CD4-positive, CD25-positive, alpha-beta regulatory T cell (primary cell): ENCODE measurements around the gene MGAT1. TPM values are rescaled to one million over a fixed set of nuclear protein-coding genes. Genes with fewer than 3 reads are reported as not detected.

ENCODE experiments used
- ATAC-seq, 2 donors: fragments of 150-1000 bp; cut with Tn5 transposase; one replicate each; pipeline ENCODE4 v1.10.0; 2021; ENCODE audit warnings: low read depth in 2 of 2, moderate number of reproducible peaks in 2 of 2, moderate library complexity in 1 of 2
- DNase-seq, 3 donors: peaks; one replicate each; pipeline versions ENCODE4 v3.0.0 to v3.0.0-alpha.2; 2012 to 2022; ENCODE audit warnings: mixed read lengths in 1 of 3
- H3K27ac ChIP-seq: one replicate; pipeline ENCODE4 v1.7.0; 2013; ENCODE audit warnings: mild to moderate bottlenecking, low read length; ENCODE audit not compliant: insufficient read depth, poor library complexity, severe bottlenecking
- H3K27me3 ChIP-seq: one replicate; pipeline ENCODE4 v1.7.0; 2013; ENCODE audit warnings: low read length; ENCODE audit not compliant: control insufficient read depth, insufficient read depth
- H3K36me3 ChIP-seq: one replicate; pipeline ENCODE4 v1.7.0; 2013; ENCODE audit warnings: mild to moderate bottlenecking, low read length, moderate library complexity; ENCODE audit not compliant: control insufficient read depth, insufficient read depth
- H3K4me1 ChIP-seq: 2 replicates; pipeline ENCODE4 v1.7.0; 2013; ENCODE audit warnings: mild to moderate bottlenecking, low read length; ENCODE audit not compliant: insufficient read depth, control insufficient read depth, poor library complexity, severe bottlenecking
- H3K4me3 ChIP-seq: one replicate; pipeline ENCODE4 v1.7.0; 2013; ENCODE audit warnings: low read depth, mild to moderate bottlenecking, low read length, moderate library complexity
- H3K9me3 ChIP-seq, 2 experiments: 1 replicate in 1 of 2; 2 replicates in 1 of 2; pipeline ENCODE4 v1.7.0; 2013; ENCODE audit warnings: low read length in 2 of 2, mild to moderate bottlenecking in 1 of 2, moderate library complexity in 1 of 2; ENCODE audit not compliant: control insufficient read depth in 2 of 2
- H3K27ac Mint-ChIP-seq, 3 donors: one replicate each; pipeline ENCODE4 v1.8.0; 2020 to 2022; ENCODE audit warnings: mild to moderate bottlenecking in 3 of 3, mixed read lengths in 3 of 3, moderate library complexity in 2 of 3
- H3K27me3 Mint-ChIP-seq: one replicate; pipeline ENCODE4 v1.8.0; 2022; ENCODE audit warnings: mild to moderate bottlenecking, mixed read lengths
- H3K36me3 Mint-ChIP-seq: one replicate; pipeline ENCODE4 v1.8.0; 2020; ENCODE audit warnings: mixed read lengths
- H3K4me1 Mint-ChIP-seq, 4 donors: one replicate each; pipeline ENCODE4 v1.8.0; 2020 to 2022; ENCODE audit warnings: mixed read lengths in 4 of 4, mild to moderate bottlenecking in 1 of 4
- H3K4me3 Mint-ChIP-seq, 4 donors: one replicate each; pipeline ENCODE4 v1.8.0; 2020 to 2022; ENCODE audit warnings: mild to moderate bottlenecking in 4 of 4, mixed read lengths in 4 of 4, moderate library complexity in 3 of 4
- H3K9me3 Mint-ChIP-seq, 7 donors: one replicate each; pipeline ENCODE4 v1.8.0; 2020 to 2022; ENCODE audit warnings: mixed read lengths in 7 of 7, mild to moderate bottlenecking in 3 of 7, moderate library complexity in 2 of 7
- polyA plus RNA-seq, 4 donors: library from polyadenylated mRNA; unstranded; fragments of 300-500 nt; fragmentation: Illumina TruSeq; gene quantifications; one replicate each; pipeline ENCODE4 v1.2.3, GENCODE V29; 2021
- total RNA-seq: library from RNA; stranded (reverse); gene quantifications from one replicate; pipeline ENCODE4 v1.2.3, GENCODE V29; 2022

The MGAT1 gene
- total and polyA plus RNA-seq, 5 donors from 2014 or later: 106 to 210 (median 192) TPM

DNA sequence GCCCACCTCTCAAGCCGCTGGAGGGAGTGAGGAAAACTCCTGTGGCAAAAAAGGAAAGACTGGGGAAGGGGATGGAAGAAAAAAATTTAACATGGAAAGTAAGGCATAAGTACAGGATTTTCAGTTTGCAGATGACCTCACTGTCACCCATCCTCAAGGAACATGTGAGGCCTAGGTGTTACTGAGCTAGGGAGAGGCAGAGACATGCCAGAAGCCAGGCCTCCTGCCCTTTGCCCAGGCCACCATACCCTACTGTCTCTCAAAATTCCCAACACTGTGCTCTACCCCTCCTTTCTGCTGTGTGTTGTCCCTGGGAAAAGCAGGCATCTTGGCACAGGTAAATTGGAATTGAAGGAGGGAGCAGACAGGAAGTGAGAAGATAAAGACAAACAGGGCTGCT is 4.4 kb upstream of the MGAT1 start:
- Mint-ChIP-seq H3K9me3 (peaks cover 0 to 3% (median 0%) of the 10 kb centered on the region in 7 donors), H3K27me3 (peaks cover 4% of the 10 kb centered on the region), H3K4me3 (peak overlapping the region; percentile 90 to 92 (median 91)), H3K27ac (peak overlapping the region; percentile 98 to 100 (median 98)), H3K4me1 (peaks cover 22 to 73% (median 55%) of the 10 kb centered on the region in 4 donors), H3K36me3 (peaks cover 29% of the 10 kb centered on the region)
- Histone ChIP-seq H3K36me3 (no peaks in the 10 kb centered on the region), H3K4me1 (peaks cover 71% of the 10 kb centered on the region), H3K4me3 (peak overlapping the region; percentile 97), H3K27me3 (no peaks in the 10 kb centered on the region), H3K27ac (peak overlapping the region; percentile 98), H3K9me3 (no peaks in the 10 kb centered on the region)
- no peak for ATAC-seq
- no peak for DNase-seq

DNA sequence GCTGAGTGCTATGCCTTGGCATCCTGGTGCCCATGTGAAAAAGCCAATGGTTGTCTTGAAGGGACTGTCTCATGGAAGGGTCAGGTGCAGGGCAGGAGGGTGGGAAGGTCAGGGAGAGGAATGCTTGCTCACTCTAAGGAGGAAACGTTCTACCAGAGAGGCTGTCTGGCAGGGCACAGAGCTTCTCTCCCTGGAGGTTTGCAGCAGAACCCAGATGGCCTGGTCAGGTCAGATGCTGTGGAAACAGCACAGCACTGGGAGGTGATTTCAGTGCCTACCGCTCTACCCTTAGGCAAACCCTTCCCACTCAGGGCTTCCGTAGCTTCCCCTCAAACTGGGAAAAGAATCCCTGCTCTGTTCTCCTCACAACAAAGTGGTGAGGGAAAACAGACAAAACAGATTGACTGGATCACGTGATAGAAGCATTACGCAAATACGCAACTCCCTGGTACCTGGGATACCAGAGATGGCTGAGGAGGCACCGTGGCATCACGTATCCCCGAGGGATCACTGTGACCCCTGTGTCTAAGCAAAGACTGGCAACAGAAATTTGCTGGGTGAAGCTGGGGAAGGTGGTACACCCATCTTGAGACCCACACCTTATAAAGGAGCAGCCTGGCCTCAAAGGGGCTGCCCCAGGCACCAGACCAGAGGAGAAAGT is 3.9 kb upstream of the MGAT1 start:
- peak overlapping the region; percentile 90 to 92 (median 91) for H3K4me3 Mint-ChIP-seq
- ATAC-seq (no peak), DNase-seq (no peak)
- H3K4me3 ChIP-seq: peak overlapping the region; percentile 97
- peaks cover 4% of the 10 kb centered on the region for H3K27me3 Mint-ChIP-seq
- no peaks in the 10 kb centered on the region for H3K9me3 ChIP-seq
- peaks cover 22 to 73% (median 55%) of the 10 kb centered on the region in 4 donors for H3K4me1 Mint-ChIP-seq
- H3K27me3 ChIP-seq: no peaks in the 10 kb centered on the region
- H3K9me3 Mint-ChIP-seq: peaks cover 0 to 3% (median 0%) of the 10 kb centered on the region in 7 donors
- H3K27ac ChIP-seq: peak overlapping the region; percentile 98
- peaks cover 74% of the 10 kb centered on the region for H3K4me1 ChIP-seq
- H3K27ac Mint-ChIP-seq: peak overlapping the region; percentile 98 to 100 (median 98)
- no peaks in the 10 kb centered on the region for H3K36me3 ChIP-seq
- H3K36me3 Mint-ChIP-seq: peaks cover 33% of the 10 kb centered on the region

DNA sequence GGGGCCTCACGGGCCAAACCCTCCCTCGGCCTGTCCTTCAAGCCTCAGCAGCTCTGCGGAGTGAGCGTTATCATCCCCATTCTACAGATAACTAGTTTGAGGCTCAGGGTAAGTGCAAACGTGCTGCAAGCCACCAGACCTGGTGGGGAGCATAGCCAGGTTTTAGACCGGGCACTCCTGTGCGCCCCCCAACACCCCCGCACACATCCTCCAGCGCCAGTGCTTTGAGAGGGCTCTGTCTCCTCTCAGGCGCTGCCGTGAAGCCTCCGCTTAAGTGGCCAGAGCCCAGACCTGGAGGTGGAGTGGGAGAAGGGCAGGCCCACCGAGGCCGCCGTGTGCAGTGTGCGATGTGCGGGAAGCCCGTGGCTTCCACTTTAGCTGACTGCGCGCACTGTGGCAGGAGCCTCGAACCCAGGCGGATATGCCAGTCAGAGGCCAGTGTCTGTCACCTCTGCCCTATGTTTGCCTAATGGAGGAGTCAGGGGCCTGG is 1.6 kb upstream of the MGAT1 start:
- H3K27ac ChIP-seq: peak overlapping the region; percentile 89
- H3K9me3 ChIP-seq: no peaks in the 10 kb centered on the region
- H3K36me3 ChIP-seq: peaks cover 10% of the 10 kb centered on the region
- H3K27me3 ChIP-seq: no peaks in the 10 kb centered on the region
- H3K4me1 Mint-ChIP-seq: peaks cover 30 to 82% (median 72%) of the 10 kb centered on the region in 4 donors
- H3K4me1 ChIP-seq: peaks cover 85% of the 10 kb centered on the region
- peak overlapping the region; percentile 90 to 92 (median 91) for H3K4me3 Mint-ChIP-seq
- H3K27me3 Mint-ChIP-seq: no peaks in the 10 kb centered on the region
- DNase-seq (peak in 1 of 3 donors; percentile 47), ATAC-seq (peak; percentile 2 to 5)
- H3K27ac Mint-ChIP-seq: peak overlapping the region; percentile 98 to 100 (median 99)
- no peaks in the 10 kb centered on the region for H3K9me3 Mint-ChIP-seq
- peaks cover 48% of the 10 kb centered on the region for H3K36me3 Mint-ChIP-seq
- peak overlapping the region; percentile 79 for H3K4me3 ChIP-seq

DNA sequence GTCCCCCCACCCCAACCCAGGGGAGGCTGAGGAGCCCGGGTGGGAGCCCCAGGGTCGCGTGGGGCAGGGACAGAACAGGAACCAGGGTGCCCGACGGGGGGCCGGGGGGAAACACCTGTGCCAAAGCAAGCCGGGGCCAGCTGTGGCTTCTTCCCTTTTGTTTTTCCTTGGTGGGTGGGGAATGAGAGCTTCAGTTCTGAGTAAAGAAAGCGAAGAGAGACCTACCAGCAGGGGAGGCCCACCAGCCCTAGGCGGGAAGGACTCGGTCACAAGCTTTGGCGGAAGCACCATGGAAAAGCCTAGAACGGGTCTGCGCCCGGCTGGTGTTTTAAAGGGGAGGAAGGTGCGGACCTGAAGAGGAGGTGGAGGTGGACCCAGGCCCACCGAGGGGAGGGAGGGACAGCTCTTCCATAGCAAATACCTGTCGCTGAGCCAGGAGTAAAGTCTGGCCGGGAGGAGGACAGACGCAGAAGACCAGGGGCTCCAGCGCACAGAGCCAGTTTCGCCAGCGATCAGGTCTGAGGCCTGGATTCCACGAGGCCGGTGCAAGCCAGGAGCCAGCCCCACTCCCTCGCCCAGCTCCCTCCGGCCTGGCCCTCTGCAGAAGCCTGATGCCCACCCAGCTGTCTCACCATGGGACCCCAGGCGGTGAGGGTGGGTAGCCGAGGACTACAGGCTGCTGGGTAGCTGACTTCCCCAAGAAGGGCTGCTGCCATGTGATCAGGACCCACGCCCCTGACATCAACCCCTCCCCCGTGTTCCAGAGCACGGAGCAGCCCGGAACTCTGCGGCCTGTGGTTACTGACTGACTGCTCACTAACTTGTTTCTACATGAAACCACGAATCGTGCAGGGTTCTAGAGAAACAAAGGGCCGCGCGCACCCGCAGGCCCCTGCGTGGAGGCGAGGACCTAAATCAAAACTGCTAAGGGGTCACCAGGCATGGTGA is 849 bp upstream of the MGAT1 start:
- ATAC-seq (peak; percentile 77 to 83), DNase-seq (peak; percentile 76 to 97 (median 88))
- Histone ChIP-seq H3K27ac (peak overlapping the region; percentile 89), H3K9me3 (no peaks in the 10 kb centered on the region), H3K4me1 (peaks cover 85% of the 10 kb centered on the region), H3K36me3 (peaks cover 10% of the 10 kb centered on the region), H3K4me3 (peak overlapping the region; percentile 79), H3K27me3 (no peaks in the 10 kb centered on the region)
- peak overlapping the region; percentile 90 to 92 (median 91) for H3K4me3 Mint-ChIP-seq
- H3K36me3 Mint-ChIP-seq: peaks cover 55% of the 10 kb centered on the region
- H3K4me1 Mint-ChIP-seq: peaks cover 35 to 83% (median 73%) of the 10 kb centered on the region in 4 donors
- peak overlapping the region; percentile 95 to 99 (median 98) for H3K27ac Mint-ChIP-seq
- no peaks in the 10 kb centered on the region for H3K9me3 Mint-ChIP-seq
- H3K27me3 Mint-ChIP-seq: no peaks in the 10 kb centered on the region

DNA sequence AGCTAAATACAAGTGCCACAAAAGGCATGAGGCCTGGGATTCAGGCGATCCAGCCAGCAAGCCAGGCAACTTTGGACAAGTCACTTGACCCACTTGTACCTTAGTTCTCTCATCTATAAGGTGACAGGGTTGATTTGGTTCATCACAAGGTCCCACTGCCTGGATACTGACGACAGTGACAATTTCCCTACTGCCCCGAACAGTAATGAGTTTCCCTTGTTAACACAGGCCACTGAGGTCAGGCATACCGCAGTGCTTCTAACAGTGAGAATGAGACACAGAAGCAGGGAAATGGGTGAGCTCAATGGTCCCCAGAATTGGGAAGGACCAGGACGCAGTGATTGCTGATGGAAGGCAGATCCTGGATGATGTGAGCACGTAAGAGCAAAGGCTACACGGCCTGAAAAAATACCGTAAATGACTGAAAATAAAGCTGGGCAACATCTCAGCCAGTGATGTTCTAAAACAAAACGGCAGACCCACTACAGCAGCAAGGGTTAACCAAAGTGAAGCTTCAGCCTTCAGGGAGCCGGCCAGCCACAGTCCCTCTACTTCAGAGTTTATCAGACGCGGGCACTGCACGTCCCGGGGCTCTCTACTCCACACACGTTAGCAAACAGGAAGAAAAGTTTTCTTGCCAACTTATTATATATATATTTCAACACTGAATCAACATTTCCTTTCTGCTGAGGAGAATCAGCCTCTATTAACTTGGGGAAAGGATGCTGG is 846 bp downstream of the MGAT1 start:
- H3K4me1 Mint-ChIP-seq: peaks cover 24 to 82% (median 68%) of the 10 kb centered on the region in 4 donors
- ATAC-seq: no peak

DNA sequence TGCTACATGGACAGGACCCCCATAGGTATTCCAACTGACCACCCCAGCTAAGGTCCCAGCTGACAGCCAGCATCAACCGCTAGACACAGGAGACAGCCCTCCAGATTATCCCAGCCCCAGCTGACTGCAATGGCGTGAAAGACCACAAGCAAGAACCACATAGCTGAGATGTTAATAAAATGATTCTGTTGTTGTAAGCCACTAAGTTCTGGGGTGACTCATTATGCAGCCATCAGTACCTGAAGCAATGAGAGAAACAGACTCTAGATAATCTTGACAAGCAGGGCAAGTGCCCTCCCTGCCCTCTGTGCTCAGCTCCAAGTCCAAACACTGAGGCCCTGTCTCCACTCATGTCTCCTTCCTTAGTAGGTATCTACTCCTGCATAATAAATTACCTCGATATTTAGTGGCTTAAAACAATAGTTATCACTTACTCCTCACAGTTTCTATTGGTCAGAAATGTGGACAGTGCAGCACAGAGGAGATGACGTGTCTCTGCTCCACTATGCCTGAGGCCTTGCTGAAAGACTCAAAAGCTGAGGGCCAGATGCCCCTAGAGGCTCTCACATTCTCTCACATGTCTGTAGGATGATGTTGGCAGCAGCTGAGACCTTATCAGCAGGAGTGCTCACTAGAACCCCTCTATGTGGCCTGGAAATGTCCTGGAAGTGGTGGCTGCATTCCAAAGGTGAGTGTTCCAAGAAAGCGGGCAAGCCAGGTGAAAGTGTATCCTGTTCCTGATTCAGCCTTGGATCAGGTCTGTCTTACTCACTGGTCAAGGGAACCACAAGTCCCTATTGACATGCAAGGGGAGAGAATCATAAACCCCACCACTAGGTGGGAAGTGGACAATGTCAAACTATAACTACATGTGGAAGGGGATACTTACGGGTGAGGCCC is 2.5 kb downstream of the MGAT1 start:
- Mint-ChIP-seq H3K4me3 (peak overlapping the region; percentile 91 to 97 (median 94)), H3K4me1 (peaks cover 28 to 82% (median 68%) of the 10 kb centered on the region in 4 donors), H3K9me3 (no peaks in the 10 kb centered on the region), H3K36me3 (peaks cover 54% of the 10 kb centered on the region), H3K27me3 (no peaks in the 10 kb centered on the region), H3K27ac (peak overlapping the region; percentile 87 to 97 (median 90))
- Histone ChIP-seq H3K27me3 (no peaks in the 10 kb centered on the region), H3K27ac (peak overlapping the region; percentile 47), H3K36me3 (peaks cover 24% of the 10 kb centered on the region), H3K9me3 (no peaks in the 10 kb centered on the region), H3K4me1 (peaks cover 83% of the 10 kb centered on the region), H3K4me3 (peak overlapping the region; percentile 90)
- DNase-seq (no peak), ATAC-seq (no peak)

More for the DNA sequence above, 846 bp downstream of the MGAT1 start:
- Histone ChIP-seq H3K4me3 (peak overlapping the region; percentile 90), H3K36me3 (peaks cover 15% of the 10 kb centered on the region), H3K4me1 (peaks cover 85% of the 10 kb centered on the region), H3K9me3 (no peaks in the 10 kb centered on the region), H3K27me3 (no peaks in the 10 kb centered on the region), H3K27ac (peak overlapping the region; percentile 89)
- Mint-ChIP-seq H3K27ac (peak overlapping the region; percentile 53 to 90 (median 86)), H3K9me3 (no peaks in the 10 kb centered on the region), H3K4me3 (peak overlapping the region; percentile 91 to 97 (median 94)), H3K27me3 (no peaks in the 10 kb centered on the region), H3K36me3 (peaks cover 54% of the 10 kb centered on the region)
- no peak for DNase-seq
